ENCODE data around the gene JSRP1.

- TF ChIP-seq CTCF (conservative IDR thresholded peaks at IDR 0.05; ENCODE audit: low read length): no peak
- TF ChIP-seq EZH2phosphoT487 (IDR thresholded peaks at IDR 0.05; ENCODE audit: borderline replicate concordance, low read depth, low read length): no peak
Measured at GRCh38 chr19:2244486-2244885, 11.7 kb downstream of the JSRP1 start.
